HG03575 (cell line): ENCODE measurements around the gene ARL6IP4.
"Not testable (repeated sequence)": the region's sequence is repeated elsewhere in the genome, so short reads cannot be mapped to it uniquely, and the experiment has no call there.

Source experiments
- ATAC-seq: cut with Tn5 transposase; IDR thresholded peaks from one replicate; pipeline ENCODE4 v1.9.1; 2021; ENCODE audit not compliant: unreplicated experiment, insufficient number of reproducible peaks, low FRiP score; ENCODE audit errors: extremely low read depth

Gene ARL6IP4

GRCh38 chr12:122980183-122981035, at the start of gene ARL6IP4:
Gene ARL6IP4, plus strand, starts transcription at chr12:122980681. Its CDS starts 459 bp downstream, at chr12:122981140.
- ATAC-seq, result no peak

DNA sequence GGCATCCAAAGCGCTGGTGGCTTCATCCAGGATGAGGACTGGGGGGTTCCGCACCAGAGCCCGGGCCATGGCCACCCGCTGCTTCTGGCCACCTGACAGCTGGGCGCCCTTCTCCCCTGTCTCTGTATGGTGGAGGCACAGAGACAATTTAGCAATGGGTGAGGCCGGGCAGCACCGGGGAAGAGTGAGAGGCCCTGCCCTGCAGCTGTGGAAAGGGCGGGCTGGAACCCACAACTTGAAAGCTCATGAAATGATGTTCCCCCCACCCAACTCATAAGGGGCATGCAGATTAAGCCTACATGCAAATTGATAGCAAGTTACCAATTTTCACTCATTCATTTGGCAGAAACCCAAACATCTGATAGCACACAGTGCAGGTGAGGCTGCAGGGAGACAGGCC, 48.3 kb upstream of the ARL6IP4 start:
- no peak for ATAC-seq

- no peak for ATAC-seq
These were observed 45.8 kb upstream of the ARL6IP4 start for GRCh38 chr12:122934722-122935121.

DNA sequence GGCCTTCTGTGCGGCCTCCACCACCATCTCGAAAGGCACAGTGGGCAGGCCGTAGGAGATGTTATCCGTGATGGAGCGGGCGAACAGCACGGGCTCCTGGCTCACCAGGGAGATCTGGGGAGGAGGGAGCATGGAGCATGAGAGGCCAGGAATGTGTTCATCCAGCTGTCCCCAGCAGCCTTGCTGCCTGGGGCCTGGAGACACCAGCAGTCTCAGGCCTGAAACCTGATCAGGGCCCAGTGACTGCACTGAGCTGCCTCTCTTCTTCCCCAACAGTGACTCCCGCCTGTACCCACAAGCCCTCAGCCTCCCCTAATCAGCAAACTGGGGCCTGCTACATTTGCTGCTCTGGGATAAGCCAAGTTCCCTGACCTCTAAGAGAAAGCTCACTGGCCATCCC, 45.2 kb upstream of the ARL6IP4 start:
- no peak for ATAC-seq

DNA sequence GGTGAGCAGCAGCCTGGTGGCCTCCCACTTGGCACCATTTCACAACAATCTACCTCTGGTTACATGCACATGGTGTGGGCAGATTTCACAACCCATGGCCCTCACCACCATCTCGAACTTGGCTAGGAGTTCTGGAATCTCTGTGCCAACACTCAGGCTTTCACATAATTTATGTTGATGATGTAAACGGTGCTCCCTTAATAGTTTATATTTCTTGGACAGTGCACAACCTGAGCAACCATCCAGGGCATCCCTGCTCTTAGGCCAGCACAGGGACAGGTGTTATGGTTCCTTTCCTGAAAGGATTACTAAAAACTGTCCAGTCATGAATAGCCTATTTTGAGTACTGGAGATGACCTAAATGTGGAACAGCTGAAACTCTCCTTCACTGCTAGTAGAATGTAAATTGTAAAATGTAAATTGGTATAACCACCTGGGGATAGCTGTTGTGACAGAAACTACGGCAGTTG, 42.8 kb upstream of the ARL6IP4 start:
- ATAC-seq, result no peak

GRCh38 chr12:122939125-122939524, 41.4 kb upstream of the ARL6IP4 start:
- ATAC-seq, result no peak

DNA sequence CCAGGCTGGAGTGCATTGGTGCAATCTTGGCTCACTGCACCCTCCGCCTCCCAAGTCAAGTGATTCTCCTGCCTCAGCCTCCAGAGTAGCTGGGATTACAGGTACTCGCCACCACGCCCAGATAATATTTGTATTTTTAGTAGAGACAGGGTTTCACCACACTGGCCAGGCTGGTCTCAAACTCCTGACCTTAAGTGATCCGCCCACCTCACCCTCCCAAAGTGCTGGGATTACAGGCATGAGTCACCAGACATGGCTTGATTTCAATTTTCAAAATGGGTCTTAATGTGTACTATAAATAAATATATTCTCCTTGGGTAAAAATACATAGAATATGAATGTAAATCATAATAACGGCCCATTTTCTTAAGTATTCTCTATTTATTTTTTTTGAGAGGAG, 39.1 kb upstream of the ARL6IP4 start:
- not testable (repeated sequence) for ATAC-seq

- ATAC-seq, result no peak
These were observed 37.8 kb upstream of the ARL6IP4 start for GRCh38 chr12:122942637-122943036.

DNA sequence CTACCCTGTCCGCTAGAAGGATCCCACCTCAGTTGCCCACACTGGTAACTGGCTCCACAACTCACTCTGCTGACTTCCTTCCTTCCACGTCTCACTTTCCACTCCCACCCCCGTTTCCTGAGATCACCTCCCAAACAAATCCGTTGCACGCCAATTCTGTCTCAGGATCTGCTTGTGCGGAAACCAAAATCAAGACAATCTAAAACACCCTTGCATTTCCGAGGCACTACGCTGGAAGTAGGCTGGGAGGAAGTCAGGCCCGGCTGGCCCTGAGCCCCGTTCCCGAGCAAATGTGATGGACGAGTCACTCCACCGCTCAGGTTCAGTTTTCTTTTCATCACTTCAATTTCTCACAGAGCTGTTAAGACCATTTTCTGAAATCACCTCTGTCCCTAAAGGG, 37.3 kb upstream of the ARL6IP4 start:
- ATAC-seq, result no peak

GRCh38 chr12:122944605-122945592, 35.6 kb upstream of the ARL6IP4 start:
- ATAC-seq, result no peak

GRCh38 chr12:122946690-122947341, 33.7 kb upstream of the ARL6IP4 start:
- ATAC-seq, result no peak

DNA sequence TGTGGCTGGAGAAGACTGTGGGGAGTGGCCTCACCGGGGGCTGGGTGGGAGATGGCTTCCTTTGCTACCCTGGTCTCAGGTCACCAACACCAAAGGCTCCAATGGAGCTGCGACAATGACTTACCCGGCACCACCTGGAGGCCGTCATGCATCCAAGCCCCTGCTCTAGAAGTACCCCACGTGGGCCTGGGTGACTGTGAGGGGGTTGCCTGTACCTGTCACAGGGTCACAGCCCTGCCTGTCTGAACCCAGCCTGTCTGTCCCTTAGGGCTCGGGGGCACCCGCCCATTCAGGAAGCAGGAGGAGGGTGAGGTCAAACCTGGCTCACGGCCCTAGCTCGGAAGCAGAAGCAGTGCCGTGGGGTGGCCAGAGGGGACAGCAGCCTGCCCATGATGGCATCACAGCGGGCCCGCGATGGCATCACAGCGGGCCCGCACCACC, 33.1 kb upstream of the ARL6IP4 start:
- no peak for ATAC-seq

- ATAC-seq, result no peak
These were observed 31.9 kb upstream of the ARL6IP4 start for GRCh38 chr12:122948605-122949004.

GRCh38 chr12:122949405-122949804, 31.1 kb upstream of the ARL6IP4 start:
- no peak for ATAC-seq

DNA sequence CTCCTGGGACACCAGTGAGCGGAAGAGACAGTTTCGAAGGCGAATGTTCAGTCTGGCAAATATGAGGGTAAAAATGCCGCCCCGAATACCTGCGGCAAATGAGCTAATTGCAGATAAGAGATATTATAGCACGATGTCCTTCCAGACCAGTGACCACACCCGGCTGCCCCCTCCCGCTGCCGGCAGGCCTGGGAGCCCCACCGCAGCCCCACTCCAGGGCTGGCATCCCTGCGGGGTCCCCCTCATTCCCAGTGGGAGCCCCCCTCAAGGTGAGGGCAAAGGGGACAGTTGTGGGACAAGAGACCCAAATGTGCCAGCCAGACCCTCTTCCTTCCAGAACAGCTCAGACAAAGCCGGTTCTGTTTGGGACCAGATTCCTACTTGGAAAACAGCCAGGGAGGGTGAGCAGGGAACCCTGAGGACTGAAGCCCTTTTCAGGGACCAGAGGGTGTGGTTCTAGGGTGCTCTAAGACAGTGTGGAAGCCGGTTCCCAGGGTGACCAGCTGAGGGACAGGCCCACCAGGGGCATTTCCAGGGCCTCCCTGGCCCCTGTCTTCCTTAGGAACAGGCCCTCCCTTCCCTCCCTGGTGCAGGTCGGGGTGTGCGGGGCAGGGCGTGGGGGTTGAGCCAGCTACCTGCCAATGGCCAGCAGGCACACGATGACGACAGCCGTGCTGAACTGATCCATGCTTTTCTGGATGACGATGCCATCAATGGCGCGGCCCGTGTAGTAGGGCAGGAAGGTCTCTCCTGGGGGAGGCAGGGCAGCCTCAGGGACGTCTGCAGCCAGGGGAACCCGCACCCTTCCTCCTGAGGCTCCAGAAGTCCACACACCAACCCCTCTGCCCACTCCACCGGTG, 30.4 kb upstream of the ARL6IP4 start:
- ATAC-seq, result no peak

- ATAC-seq, result no peak
These were observed 29.1 kb upstream of the ARL6IP4 start for GRCh38 chr12:122951406-122951805.

GRCh38 chr12:122951979-122952892, 28.2 kb upstream of the ARL6IP4 start:
- ATAC-seq, result no peak
